ENCODE data around the gene ASB6. TPM values are rescaled to one million over a fixed set of nuclear protein-coding genes. Genes with fewer than 3 reads are reported as not detected.

ASB6 gene
- polyA plus RNA-seq, 1 of the 3 experiments (the other 2 are of a cell fraction): 35.9 TPM

DNA sequence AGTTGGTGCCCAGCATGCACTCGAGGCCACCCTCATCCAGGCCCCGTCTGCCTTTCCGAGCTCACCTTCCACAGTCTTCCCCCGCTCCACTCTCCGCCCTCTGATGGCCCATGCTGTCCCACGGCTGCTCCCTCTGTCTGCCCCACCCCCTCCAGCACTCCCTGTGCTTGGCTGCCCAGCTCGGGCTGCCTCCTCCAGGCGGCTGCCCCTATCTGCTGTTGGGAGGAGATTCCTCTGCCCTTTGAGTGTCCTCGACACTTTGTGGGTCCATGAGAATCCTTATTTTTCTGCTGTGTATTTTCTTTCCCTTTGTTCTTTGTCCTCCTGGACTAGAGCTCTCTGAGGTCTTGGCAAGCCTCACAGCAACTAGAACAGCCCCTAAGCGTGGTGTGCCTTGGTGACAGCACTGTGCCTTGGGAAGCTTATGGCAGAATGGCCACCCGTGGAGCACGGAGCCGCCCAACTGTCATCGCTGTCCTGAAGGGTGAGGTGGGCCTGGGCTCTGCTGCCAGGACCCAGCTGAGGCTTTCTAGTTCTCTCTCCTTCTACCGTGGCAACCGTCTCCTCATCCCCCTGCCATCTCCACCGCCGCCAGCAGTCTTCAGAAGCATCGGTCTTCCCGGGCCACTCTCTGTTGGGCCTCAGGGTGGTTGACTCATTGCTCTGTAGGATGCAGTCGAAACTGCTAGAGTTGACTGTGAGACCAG, 10.8 kb downstream of the ASB6 start:
- WGBS (ENCODE audit: low lambda C conversion rate): 74% methylated on average over 19 of the region's 21 CpGs
- Histone ChIP-seq H3K4me3 (ENCODE audit: low read depth in 2 of 2, low read length in 1 of 2) (no peak overlapping the region), H3F3A (replicated peaks; ENCODE audit: insufficient read depth) (peaks cover 6% of the 10 kb centered on the region), H3K9me2 (no peaks in the 10 kb centered on the region), H3K9me3 (no peaks in the 10 kb centered on the region), H3K79me2 (ENCODE audit: insufficient read depth) (peaks cover 97% of the 10 kb centered on the region), H2AFZ (ENCODE audit: low read depth) (no peak overlapping the region), H3K27ac (ENCODE audit: low read depth in 2 of 2, low read length in 1 of 2) (peak overlapping the region in 1 of 2 experiments; percentile 11; a peak in 1 of 4 replicates), H3K9ac (no peak overlapping the region), H4K20me1 (ENCODE audit: insufficient read depth) (peaks cover 74% of the 10 kb centered on the region), H3K36me3 (replicated peaks in 1 of 2; ENCODE audit: control insufficient read depth in 1 of 2, insufficient read depth in 2 of 2, low read length in 1 of 2) (peaks cover 17 to 29% of the 10 kb centered on the region in 2 experiments), H3K4me1 (ENCODE audit: control insufficient read depth in 1 of 2, insufficient read depth in 2 of 2, low read depth in 1 of 2, low read length in 1 of 2) (peaks cover 18 to 36% of the 10 kb centered on the region in 2 experiments; a peak in 2 of 4 replicates), H3K27me3 (ENCODE audit: insufficient read depth) (no peaks in the 10 kb centered on the region), H3K4me2 (no peak overlapping the region)
- ChIA-PET POLR2A (interaction anchor here (1.0 to 1.6 kb wide), 2 partner anchors 9 to 11 kb away, joined by 5 to 8 read pairs; partner anchors contain the start of gene C9orf50), CTCF (interaction anchor here (0.8 to 12.8 kb wide), 10 partner anchors 8 to 500 kb away, joined by 3 to 212 read pairs (median 5); partner anchors contain the start of genes ASB6 and C9orf50)
- no peak for TF ChIP-seq EP300 (IDR thresholded peaks at IDR 0.05; ENCODE audit: borderline replicate concordance in 1 of 2, low read depth in 1 of 2, low read length in 1 of 2)
- no peak for DNase-seq

DNA sequence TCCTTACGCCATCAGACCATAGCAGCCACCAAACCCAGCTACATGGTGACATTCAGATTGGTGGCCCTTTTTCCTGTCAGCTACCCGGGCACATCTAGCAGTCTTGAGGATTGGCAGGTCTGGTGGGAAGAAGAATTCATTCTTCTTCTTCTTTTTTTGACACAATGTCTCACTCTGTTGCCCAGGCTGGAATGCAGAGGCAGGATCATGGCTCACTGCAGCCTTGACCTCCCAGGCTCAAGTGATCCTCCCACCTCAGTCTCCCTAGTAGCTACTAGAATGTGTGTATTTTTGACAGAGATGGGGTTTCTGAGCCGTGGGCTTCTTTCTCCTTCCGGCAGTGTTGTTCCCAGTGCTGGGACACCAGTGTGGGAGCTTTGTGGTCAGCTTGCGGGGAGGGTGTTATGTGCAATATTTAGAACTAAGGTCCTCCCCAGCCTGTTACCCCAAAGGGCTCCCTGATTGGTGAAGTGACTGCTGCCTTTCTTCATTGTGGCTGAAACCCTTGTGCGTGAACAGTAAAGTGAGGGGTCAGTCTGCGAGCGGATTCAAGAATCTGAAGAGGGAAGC, 12.6 kb downstream of the ASB6 start:
- H3F3A ChIP-seq (replicated peaks; ENCODE audit: insufficient read depth): peaks cover 12% of the 10 kb centered on the region
- peaks cover 64% of the 10 kb centered on the region for H4K20me1 ChIP-seq (ENCODE audit: insufficient read depth)
- H3K9me2 ChIP-seq: no peaks in the 10 kb centered on the region
- no peak overlapping the region for H3K27ac ChIP-seq (ENCODE audit: low read depth in 2 of 2, low read length in 1 of 2)
- H3K4me1 ChIP-seq (ENCODE audit: control insufficient read depth in 1 of 2, insufficient read depth in 2 of 2, low read depth in 1 of 2, low read length in 1 of 2): peaks cover 18 to 36% of the 10 kb centered on the region in 2 experiments; a peak in 2 of 4 replicates
- H3K9ac ChIP-seq: no peak overlapping the region
- no peak overlapping the region for H3K4me3 ChIP-seq (ENCODE audit: low read depth in 2 of 2, low read length in 1 of 2)
- CTCF ChIA-PET: interaction anchor here (0.9 to 12.8 kb wide), 9 partner anchors 11 to 498 kb away, joined by 4 to 212 read pairs (median 6); partner anchors contain the start of gene ASB6
- 95% methylated on average over 8 of the region's 8 CpGs for WGBS (ENCODE audit: low lambda C conversion rate)
- H3K79me2 ChIP-seq (ENCODE audit: insufficient read depth): peaks cover 86% of the 10 kb centered on the region
- DNase-seq: no peak
- no peak overlapping the region for H2AFZ ChIP-seq (ENCODE audit: low read depth)
- POLR2A ChIA-PET: interaction anchor here (0.6 to 0.8 kb wide), 2 partner anchors 11 to 182 kb away, joined by 3 read pairs; no protein-coding TSS in a partner anchor
- H3K36me3 ChIP-seq (replicated peaks in 1 of 2; ENCODE audit: control insufficient read depth in 1 of 2, insufficient read depth in 2 of 2, low read length in 1 of 2): peaks cover 8 to 14% of the 10 kb centered on the region in 2 experiments
- no peaks in the 10 kb centered on the region for H3K9me3 ChIP-seq
- H3K4me2 ChIP-seq: peak overlapping the region; percentile 84; the same call in 1 of the 2 replicates
- H3K27me3 ChIP-seq (ENCODE audit: insufficient read depth): no peaks in the 10 kb centered on the region
- TF ChIP-seq JUND (IDR thresholded peaks at IDR 0.05): no peak
- TF ChIP-seq, protein P1, sequence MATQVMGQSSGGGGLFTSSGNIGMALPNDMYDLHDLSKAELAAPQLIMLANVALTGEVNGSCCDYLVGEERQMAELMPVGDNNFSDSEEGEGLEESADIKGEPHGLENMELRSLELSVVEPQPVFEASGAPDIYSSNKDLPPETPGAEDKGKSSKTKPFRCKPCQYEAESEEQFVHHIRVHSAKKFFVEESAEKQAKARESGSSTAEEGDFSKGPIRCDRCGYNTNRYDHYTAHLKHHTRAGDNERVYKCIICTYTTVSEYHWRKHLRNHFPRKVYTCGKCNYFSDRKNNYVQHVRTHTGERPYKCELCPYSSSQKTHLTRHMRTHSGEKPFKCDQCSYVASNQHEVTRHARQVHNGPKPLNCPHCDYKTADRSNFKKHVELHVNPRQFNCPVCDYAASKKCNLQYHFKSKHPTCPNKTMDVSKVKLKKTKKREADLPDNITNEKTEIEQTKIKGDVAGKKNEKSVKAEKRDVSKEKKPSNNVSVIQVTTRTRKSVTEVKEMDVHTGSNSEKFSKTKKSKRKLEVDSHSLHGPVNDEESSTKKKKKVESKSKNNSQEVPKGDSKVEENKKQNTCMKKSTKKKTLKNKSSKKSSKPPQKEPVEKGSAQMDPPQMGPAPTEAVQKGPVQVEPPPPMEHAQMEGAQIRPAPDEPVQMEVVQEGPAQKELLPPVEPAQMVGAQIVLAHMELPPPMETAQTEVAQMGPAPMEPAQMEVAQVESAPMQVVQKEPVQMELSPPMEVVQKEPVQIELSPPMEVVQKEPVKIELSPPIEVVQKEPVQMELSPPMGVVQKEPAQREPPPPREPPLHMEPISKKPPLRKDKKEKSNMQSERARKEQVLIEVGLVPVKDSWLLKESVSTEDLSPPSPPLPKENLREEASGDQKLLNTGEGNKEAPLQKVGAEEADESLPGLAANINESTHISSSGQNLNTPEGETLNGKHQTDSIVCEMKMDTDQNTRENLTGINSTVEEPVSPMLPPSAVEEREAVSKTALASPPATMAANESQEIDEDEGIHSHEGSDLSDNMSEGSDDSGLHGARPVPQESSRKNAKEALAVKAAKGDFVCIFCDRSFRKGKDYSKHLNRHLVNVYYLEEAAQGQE (IDR thresholded peaks at IDR 0.05; ENCODE audit: low read depth, low read length): no peak
